Measurements from ENCODE around the gene YBX1.

- TF ChIP-seq CTCF (IDR thresholded peaks at IDR 0.05), result no peak
- no peak for TF ChIP-seq EZH2 (IDR thresholded peaks at IDR 0.05; ENCODE audit: borderline replicate concordance, insufficient read depth, low read depth, low read length, poor library complexity, severe bottlenecking)
Observed at GRCh38 chr1:42746436-42747105, 64.4 kb downstream of the YBX1 start.

All from B cell (primary cell).